Suprapubic skin (tissue), 4 donors: Measurements from ENCODE around the gene RPH3AL.

Source experiments
- POLR2A ChIP-seq, 2 donors: fragments of 450-650 bp; IDR thresholded peaks; one replicate each; pipeline ENCODE4 v1.6.1; 2017; ENCODE audit warnings: antibody characterized with exemption in 2 of 2, mild to moderate bottlenecking in 2 of 2, moderate library complexity in 2 of 2
- POLR2AphosphoS5 ChIP-seq, 3 donors: sonication (generic); formaldehyde crosslinking; IDR thresholded peaks; one replicate each; pipeline ENCODE4 v1.6.1; 2017; ENCODE audit warnings: antibody characterized with exemption in 3 of 3
- TF ChIP-seq, protein P1 (sequence below), 2 donors: fragments of 200-600 bp in 1 of 2; fragments of 450-650 bp in 1 of 2; sonication (generic) in 1 of 2; IDR thresholded peaks; one replicate each; pipeline ENCODE4 v1.5.1; 2016 to 2019; ENCODE audit warnings: antibody characterized with exemption in 2 of 2, mild to moderate bottlenecking in 1 of 2, moderate library complexity in 1 of 2

GRCh38 chr17:251531-251930, 101.1 kb downstream of the RPH3AL start:
- TF ChIP-seq, protein P1, sequence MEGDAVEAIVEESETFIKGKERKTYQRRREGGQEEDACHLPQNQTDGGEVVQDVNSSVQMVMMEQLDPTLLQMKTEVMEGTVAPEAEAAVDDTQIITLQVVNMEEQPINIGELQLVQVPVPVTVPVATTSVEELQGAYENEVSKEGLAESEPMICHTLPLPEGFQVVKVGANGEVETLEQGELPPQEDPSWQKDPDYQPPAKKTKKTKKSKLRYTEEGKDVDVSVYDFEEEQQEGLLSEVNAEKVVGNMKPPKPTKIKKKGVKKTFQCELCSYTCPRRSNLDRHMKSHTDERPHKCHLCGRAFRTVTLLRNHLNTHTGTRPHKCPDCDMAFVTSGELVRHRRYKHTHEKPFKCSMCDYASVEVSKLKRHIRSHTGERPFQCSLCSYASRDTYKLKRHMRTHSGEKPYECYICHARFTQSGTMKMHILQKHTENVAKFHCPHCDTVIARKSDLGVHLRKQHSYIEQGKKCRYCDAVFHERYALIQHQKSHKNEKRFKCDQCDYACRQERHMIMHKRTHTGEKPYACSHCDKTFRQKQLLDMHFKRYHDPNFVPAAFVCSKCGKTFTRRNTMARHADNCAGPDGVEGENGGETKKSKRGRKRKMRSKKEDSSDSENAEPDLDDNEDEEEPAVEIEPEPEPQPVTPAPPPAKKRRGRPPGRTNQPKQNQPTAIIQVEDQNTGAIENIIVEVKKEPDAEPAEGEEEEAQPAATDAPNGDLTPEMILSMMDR (IDR thresholded peaks at IDR 0.05), result no peak
- TF ChIP-seq POLR2A (IDR thresholded peaks at IDR 0.05) (no peak), POLR2AphosphoS5 (IDR thresholded peaks at IDR 0.05) (no peak)
